ENCODE data around the gene ITGB5.

The ITGB5 gene

DNA sequence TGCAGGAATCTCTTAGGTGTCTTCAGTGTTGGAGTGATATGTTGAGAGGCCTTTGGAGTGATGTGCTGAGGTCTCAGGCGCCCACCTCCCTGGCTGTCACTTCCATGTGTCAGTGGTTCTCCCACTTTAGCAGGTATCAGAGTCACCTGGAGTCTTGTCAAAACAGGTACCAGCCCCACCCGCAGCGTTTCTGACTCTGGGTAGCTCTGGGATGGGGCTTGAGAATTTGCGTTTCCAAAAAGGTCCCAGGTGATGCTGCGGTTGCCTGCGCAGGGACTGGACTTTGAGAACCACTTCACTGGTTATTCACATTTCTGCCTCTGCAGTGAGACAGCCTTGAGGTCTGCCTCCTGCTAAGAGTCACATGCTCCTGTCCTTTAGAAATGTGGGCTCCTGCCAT, 141.4 kb downstream of the ITGB5 start:
- POLR2A ChIA-PET, result interaction anchor here (0.7 kb wide), 1 partner anchor 90 kb away, joined by 3 read pairs; no protein-coding TSS in a partner anchor
- CTCF ChIA-PET, result interaction anchor here (1.0 kb wide), 1 partner anchor 156 kb away, joined by 3 read pairs; no protein-coding TSS in a partner anchor
- no peak for DNase-seq (ENCODE audit: extremely low spot score)
- TF ChIP-seq, protein P1, sequence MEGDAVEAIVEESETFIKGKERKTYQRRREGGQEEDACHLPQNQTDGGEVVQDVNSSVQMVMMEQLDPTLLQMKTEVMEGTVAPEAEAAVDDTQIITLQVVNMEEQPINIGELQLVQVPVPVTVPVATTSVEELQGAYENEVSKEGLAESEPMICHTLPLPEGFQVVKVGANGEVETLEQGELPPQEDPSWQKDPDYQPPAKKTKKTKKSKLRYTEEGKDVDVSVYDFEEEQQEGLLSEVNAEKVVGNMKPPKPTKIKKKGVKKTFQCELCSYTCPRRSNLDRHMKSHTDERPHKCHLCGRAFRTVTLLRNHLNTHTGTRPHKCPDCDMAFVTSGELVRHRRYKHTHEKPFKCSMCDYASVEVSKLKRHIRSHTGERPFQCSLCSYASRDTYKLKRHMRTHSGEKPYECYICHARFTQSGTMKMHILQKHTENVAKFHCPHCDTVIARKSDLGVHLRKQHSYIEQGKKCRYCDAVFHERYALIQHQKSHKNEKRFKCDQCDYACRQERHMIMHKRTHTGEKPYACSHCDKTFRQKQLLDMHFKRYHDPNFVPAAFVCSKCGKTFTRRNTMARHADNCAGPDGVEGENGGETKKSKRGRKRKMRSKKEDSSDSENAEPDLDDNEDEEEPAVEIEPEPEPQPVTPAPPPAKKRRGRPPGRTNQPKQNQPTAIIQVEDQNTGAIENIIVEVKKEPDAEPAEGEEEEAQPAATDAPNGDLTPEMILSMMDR (IDR thresholded peaks at IDR 0.05; ENCODE audit: control extremely low read depth, extremely low read depth, low read depth, missing control alignments), result no peak

DNA sequence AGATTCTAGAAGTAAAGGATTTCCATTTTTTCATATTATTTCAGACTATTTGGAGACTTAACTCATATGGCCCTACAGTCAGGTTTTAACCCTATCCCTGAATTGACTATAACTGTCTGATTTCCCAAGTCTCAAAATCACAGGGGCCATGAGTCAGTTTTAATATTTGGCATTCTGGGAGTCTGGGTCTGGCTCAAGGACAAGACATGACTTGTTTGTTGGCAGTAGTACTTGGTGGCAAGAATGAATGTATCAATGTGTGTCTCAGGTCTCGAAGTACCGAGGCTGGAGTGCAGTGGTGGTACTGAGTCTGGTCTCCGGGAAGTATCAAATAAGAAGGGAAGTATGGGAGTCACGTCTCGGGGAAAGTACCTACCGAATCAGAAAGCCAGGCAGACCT, 146.1 kb downstream of the ITGB5 start:
- CTCF ChIA-PET, result interaction anchor here (0.6 kb wide), 1 partner anchor 20 kb away, joined by 3 read pairs; no protein-coding TSS in a partner anchor
- POLR2A ChIA-PET, result no interaction called here
- no peak for DNase-seq (ENCODE audit: extremely low spot score)
- TF ChIP-seq, protein P1 (IDR thresholded peaks at IDR 0.05; ENCODE audit: control extremely low read depth, extremely low read depth, low read depth, missing control alignments), result no peak

DNA sequence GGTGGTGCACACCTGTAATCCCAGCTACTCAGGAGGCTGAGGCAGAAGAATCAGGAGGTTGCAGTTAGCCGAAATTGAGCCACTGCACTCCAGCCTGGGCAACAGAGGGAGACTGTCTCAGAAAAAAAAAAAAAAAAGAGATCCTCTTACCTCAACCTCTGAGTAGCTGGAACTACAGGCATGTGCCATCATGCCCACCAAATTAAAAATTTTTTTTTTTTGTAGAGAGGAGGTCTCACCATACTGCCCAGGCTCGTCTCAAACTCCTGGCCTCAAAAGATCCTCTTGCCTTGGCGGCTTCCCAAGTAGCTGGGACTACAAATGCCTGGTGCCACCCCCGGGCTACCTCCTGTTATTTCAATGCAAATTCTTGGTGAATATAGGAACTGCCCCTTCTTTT, 155.4 kb downstream of the ITGB5 start:
- POLR2A ChIA-PET, result no interaction called here
- CTCF ChIA-PET, result interaction anchor here (1.1 to 2.1 kb wide), 5 partner anchors 8 to 184 kb away, joined by 3 to 12 read pairs (median 8); no protein-coding TSS in a partner anchor
- DNase-seq (ENCODE audit: extremely low spot score), result no peak
- TF ChIP-seq, protein P1 (IDR thresholded peaks at IDR 0.05; ENCODE audit: control extremely low read depth, extremely low read depth, low read depth, missing control alignments), result no peak

DNA sequence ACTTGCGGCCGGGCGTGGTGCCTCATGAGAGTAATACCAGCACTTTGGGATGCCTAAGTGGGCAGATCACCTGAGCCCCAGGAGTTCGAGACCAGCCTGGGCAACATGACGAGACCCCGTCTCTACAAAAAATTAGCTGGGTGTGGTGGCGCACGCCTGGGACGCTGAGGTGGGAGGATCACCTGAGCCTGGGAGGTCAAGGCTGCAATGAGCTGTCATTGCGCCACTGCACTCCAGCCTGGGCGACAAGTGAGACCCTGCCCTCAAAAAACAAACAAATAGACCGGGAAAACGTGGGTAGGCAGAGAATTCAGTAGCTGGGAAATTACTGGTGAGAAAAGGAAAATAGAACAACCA, 156.2 kb downstream of the ITGB5 start:
- ChIA-PET CTCF (interaction anchor here (1.0 to 2.1 kb wide), 7 partner anchors 9 to 183 kb away, joined by 3 to 12 read pairs (median 6); no protein-coding TSS in a partner anchor), POLR2A (no interaction called here)
- no peak for DNase-seq (ENCODE audit: extremely low spot score)
- TF ChIP-seq, protein P1 (IDR thresholded peaks at IDR 0.05; ENCODE audit: control extremely low read depth, extremely low read depth, low read depth, missing control alignments), result no peak

DNA sequence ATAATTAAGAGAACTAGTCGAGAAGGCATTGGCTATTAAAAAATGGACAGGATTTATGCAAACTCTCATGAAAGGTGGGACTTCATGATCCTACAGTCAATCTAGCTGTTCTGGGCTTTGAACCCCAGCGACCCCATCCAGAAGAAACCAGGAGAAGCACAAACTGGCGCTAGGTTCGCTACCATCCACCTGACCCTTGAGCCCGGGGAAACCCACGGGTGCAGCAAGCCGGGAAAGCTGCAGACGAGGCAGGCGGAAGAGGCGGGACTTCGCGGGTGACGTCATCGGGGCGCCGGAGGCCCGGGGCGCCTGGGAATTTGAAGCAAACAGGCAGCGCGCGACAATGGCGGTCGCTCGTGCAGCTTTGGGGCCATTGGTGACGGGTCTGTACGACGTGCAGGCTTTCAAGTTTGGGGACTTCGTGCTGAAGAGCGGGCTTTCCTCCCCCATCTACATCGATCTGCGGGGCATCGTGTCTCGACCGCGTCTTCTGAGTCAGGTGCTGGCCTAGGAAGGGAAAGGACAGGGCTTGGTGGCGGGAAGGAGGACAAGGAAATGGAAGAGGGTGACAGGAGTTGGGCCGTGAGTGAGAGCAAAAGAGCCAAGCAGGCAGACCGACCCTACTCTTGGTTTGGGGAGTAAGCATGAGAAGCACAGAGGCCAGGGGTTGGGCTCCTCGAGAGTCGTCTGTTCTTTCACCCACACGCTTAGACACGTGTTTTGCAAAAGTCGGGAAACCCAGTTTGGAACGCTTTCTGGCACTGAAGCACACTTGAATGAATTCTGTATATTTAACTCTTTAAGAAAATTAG, 156.8 kb downstream of the ITGB5 start, which contains the start of gene UMPS:
Gene UMPS, plus strand, starts transcription at position 324 of the 812 bp plus-strand sequence. Its CDS starts 20 bp downstream, at position 344.
- CTCF ChIA-PET, result interaction anchor here (1.0 to 2.1 kb wide), 8 partner anchors 9 to 170 kb away, joined by 3 to 12 read pairs (median 5); no protein-coding TSS in a partner anchor
- POLR2A ChIA-PET, result no interaction called here
- DNase-seq (ENCODE audit: extremely low spot score), result peak; percentile 93
- TF ChIP-seq, protein P1 (IDR thresholded peaks at IDR 0.05; ENCODE audit: control extremely low read depth, extremely low read depth, low read depth, missing control alignments), result no peak

DNA sequence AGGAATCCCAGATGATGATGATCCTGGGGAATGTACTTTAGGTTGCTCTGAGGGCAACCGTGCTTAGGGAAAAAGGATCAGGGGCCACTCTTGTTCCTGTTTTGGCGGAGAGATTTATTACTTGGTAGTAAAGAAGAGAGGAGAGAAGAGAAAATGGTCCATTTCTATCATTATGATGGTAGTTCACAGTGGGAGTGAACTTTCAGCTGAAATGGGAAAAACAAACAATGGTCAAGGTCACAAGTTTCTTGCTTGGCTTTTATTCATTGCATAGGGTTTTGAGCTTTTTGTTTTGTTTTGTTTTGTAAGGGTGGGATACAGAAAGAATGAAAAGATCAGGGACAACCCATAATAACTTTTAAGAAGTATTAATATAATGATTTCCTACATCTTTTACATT, 164.6 kb downstream of the ITGB5 start:
- CTCF ChIA-PET, result no interaction called here

More for the DNA sequence above, 164.6 kb downstream of the ITGB5 start:
- TF ChIP-seq, protein P1 (IDR thresholded peaks at IDR 0.05; ENCODE audit: control extremely low read depth, extremely low read depth, low read depth, missing control alignments), result no peak
- POLR2A ChIA-PET, result no interaction called here
- no peak for DNase-seq (ENCODE audit: extremely low spot score)

All from GM10248 (cell line).